MM.1S (cell line): ENCODE data around the gene MXRA7.

Source experiments
- EZH2phosphoT487 ChIP-seq: fragments of 300-600 bp; sonication (generic); IDR thresholded peaks from 2 replicates; pipeline ENCODE4 v1.6.1; 2018; ENCODE audit warnings: antibody characterized with exemption, low read length
- TF ChIP-seq, protein P1 (sequence below): fragments of 300-600 bp; sonication (generic); IDR thresholded peaks from 2 replicates; pipeline ENCODE4 v1.5.1; 2016; ENCODE audit warnings: antibody characterized with exemption, low read length, mixed read lengths

DNA sequence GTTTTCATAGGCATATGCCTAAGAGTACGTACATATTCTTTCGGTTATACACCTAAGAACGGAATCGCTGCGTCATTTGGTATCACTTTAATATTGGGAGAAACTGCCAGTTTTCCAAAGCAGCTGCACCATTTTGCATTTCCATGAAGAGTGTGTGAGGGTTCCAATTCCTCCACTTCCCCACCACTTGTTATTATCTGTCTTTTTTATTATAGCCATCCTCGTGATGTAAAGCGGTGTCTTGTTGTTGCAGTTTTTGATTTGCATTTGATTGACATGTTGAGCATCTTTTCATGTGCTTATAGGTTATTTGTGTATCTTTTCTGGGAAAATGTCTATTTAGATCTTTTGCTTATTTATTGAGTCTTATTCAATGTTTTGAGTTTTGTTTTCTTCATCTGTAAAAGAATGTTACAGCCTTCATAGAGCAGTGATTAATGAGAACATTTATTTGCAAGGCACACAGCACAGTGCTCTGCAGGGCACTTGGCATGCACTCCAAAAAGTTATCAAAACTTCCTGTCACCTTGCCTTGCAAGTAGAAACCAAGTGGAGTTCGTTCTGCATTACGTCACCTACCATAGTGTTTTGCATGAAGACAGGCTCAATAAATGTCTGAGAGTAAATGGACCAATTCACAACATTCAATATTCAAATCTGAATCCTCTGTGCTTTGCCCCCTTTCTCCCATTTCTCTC lies 40.6 kb downstream of the MXRA7 start:
- TF ChIP-seq EZH2phosphoT487, result no peak
- TF ChIP-seq, protein P1, sequence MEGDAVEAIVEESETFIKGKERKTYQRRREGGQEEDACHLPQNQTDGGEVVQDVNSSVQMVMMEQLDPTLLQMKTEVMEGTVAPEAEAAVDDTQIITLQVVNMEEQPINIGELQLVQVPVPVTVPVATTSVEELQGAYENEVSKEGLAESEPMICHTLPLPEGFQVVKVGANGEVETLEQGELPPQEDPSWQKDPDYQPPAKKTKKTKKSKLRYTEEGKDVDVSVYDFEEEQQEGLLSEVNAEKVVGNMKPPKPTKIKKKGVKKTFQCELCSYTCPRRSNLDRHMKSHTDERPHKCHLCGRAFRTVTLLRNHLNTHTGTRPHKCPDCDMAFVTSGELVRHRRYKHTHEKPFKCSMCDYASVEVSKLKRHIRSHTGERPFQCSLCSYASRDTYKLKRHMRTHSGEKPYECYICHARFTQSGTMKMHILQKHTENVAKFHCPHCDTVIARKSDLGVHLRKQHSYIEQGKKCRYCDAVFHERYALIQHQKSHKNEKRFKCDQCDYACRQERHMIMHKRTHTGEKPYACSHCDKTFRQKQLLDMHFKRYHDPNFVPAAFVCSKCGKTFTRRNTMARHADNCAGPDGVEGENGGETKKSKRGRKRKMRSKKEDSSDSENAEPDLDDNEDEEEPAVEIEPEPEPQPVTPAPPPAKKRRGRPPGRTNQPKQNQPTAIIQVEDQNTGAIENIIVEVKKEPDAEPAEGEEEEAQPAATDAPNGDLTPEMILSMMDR, result no peak
